Immature natural killer cell (primary cell): ENCODE data around the gene ZNF358. TPM values are rescaled to one million over a fixed set of nuclear protein-coding genes. Genes with fewer than 3 reads are reported as not detected.
A peak's percentile ranks its signal among the peaks of the same experiment; 100 is the strongest.

Experiments used
- DNase-seq, 3 donors: peaks; one replicate each; pipeline ENCODE4 v3.0.0; 2022; ENCODE audit warnings: mixed read lengths in 1 of 3
- H3K27ac Mint-ChIP-seq, 6 donors: one replicate each; pipeline ENCODE4 v1.8.0; 2020; ENCODE audit warnings: mixed read lengths in 6 of 6, mild to moderate bottlenecking in 5 of 6, inconsistent platforms in 4 of 6, moderate library complexity in 3 of 6
- H3K27me3 Mint-ChIP-seq, 3 donors: one replicate each; pipeline ENCODE4 v1.8.0; 2020 to 2021; ENCODE audit warnings: low read depth in 3 of 3, mild to moderate bottlenecking in 3 of 3, mixed read lengths in 3 of 3, moderate library complexity in 3 of 3, inconsistent platforms in 1 of 3
- H3K36me3 Mint-ChIP-seq, 3 donors: one replicate each; pipeline ENCODE4 v1.8.0; 2020; ENCODE audit warnings: mixed read lengths in 3 of 3, inconsistent platforms in 2 of 3, mild to moderate bottlenecking in 2 of 3
- H3K4me1 Mint-ChIP-seq, 2 donors: one replicate each; pipeline ENCODE4 v1.8.0; 2020; ENCODE audit warnings: inconsistent platforms in 2 of 2, mild to moderate bottlenecking in 2 of 2, mixed read lengths in 2 of 2, moderate library complexity in 1 of 2
- H3K4me3 Mint-ChIP-seq, 5 donors: one replicate each; pipeline ENCODE4 v1.8.0; 2020; ENCODE audit warnings: mild to moderate bottlenecking in 5 of 5, mixed read lengths in 5 of 5, inconsistent platforms in 3 of 5, moderate library complexity in 3 of 5
- H3K9me3 Mint-ChIP-seq, 6 donors: one replicate each; pipeline ENCODE4 v1.8.0; 2020; ENCODE audit warnings: mild to moderate bottlenecking in 6 of 6, mixed read lengths in 6 of 6, inconsistent platforms in 4 of 6, moderate library complexity in 3 of 6
- polyA plus RNA-seq, 3 donors: library from polyadenylated mRNA; unstranded; fragments of 300-500 nt; fragmentation: Illumina TruSeq; gene quantifications; one replicate each; pipeline ENCODE4 v1.2.3, GENCODE V29; 2021

ZNF358 gene
- polyA plus RNA-seq, 3 donors from 2014 or later = 1.3 to 3.1 (median 1.8) TPM

GRCh38 chr19:7500811-7501450 lies 15.0 kb upstream of the ZNF358 start:
- no peaks in the 10 kb centered on the region for H3K9me3 Mint-ChIP-seq
- no peak for DNase-seq
- H3K4me3 Mint-ChIP-seq = no peak overlapping the region
- H3K27ac Mint-ChIP-seq = no peak overlapping the region
- H3K4me1 Mint-ChIP-seq = peaks cover 6 to 8% of the 10 kb centered on the region in 2 donors
- no peaks in the 10 kb centered on the region for H3K36me3 Mint-ChIP-seq
- peaks cover 5 to 37% (median 16%) of the 10 kb centered on the region in 3 donors for H3K27me3 Mint-ChIP-seq

GRCh38 chr19:7502552-7502951 lies 13.4 kb upstream of the ZNF358 start:
- peaks cover 6 to 10% of the 10 kb centered on the region in 2 donors for H3K4me1 Mint-ChIP-seq
- no peaks in the 10 kb centered on the region for H3K36me3 Mint-ChIP-seq
- H3K27ac Mint-ChIP-seq = no peak overlapping the region
- H3K4me3 Mint-ChIP-seq = no peak overlapping the region
- H3K9me3 Mint-ChIP-seq = no peaks in the 10 kb centered on the region
- H3K27me3 Mint-ChIP-seq = peaks cover 6 to 37% (median 16%) of the 10 kb centered on the region in 3 donors
- DNase-seq = no peak

GRCh38 chr19:7504684-7505083 lies 11.2 kb upstream of the ZNF358 start:
- H3K27ac Mint-ChIP-seq = no peak overlapping the region
- H3K4me1 Mint-ChIP-seq = peaks cover 6 to 10% of the 10 kb centered on the region in 2 donors
- peaks cover 10 to 34% (median 12%) of the 10 kb centered on the region in 3 donors for H3K27me3 Mint-ChIP-seq
- no peak for DNase-seq
- H3K9me3 Mint-ChIP-seq = no peaks in the 10 kb centered on the region
- H3K36me3 Mint-ChIP-seq = no peaks in the 10 kb centered on the region
- no peak overlapping the region for H3K4me3 Mint-ChIP-seq

- peaks cover 7 to 33% (median 13%) of the 10 kb centered on the region in 3 donors for H3K27me3 Mint-ChIP-seq
- H3K4me1 Mint-ChIP-seq = peaks cover 6 to 10% of the 10 kb centered on the region in 2 donors
- no peaks in the 10 kb centered on the region for H3K9me3 Mint-ChIP-seq
- H3K36me3 Mint-ChIP-seq = no peaks in the 10 kb centered on the region
- no peak overlapping the region for H3K4me3 Mint-ChIP-seq
- no peak overlapping the region for H3K27ac Mint-ChIP-seq
- DNase-seq = no peak
Observed at GRCh38 chr19:7505288-7505681, 10.6 kb upstream of the ZNF358 start.

- Mint-ChIP-seq H3K4me3 (no peak overlapping the region), H3K4me1 (peaks cover 6 to 10% of the 10 kb centered on the region in 2 donors), H3K36me3 (no peaks in the 10 kb centered on the region), H3K27ac (no peak overlapping the region), H3K27me3 (peaks cover 7 to 31% (median 13%) of the 10 kb centered on the region in 3 donors), H3K9me3 (no peaks in the 10 kb centered on the region)
- no peak for DNase-seq
Observed at GRCh38 chr19:7505682-7506384, 10.1 kb upstream of the ZNF358 start.

- H3K27me3 Mint-ChIP-seq = peaks cover 7 to 27% (median 13%) of the 10 kb centered on the region in 3 donors
- peaks cover 6 to 10% of the 10 kb centered on the region in 2 donors for H3K4me1 Mint-ChIP-seq
- H3K9me3 Mint-ChIP-seq = no peaks in the 10 kb centered on the region
- peak in 2 of 3 donors; percentile 25 for DNase-seq
- no peaks in the 10 kb centered on the region for H3K36me3 Mint-ChIP-seq
- peak overlapping the region in 1 of 5 donors; percentile 13 for H3K4me3 Mint-ChIP-seq
- no peak overlapping the region for H3K27ac Mint-ChIP-seq
Observed at GRCh38 chr19:7506385-7507328, 9.2 kb upstream of the ZNF358 start.

- no peak overlapping the region for H3K27ac Mint-ChIP-seq
- H3K4me1 Mint-ChIP-seq = peaks cover 6 to 10% of the 10 kb centered on the region in 2 donors
- no peaks in the 10 kb centered on the region for H3K9me3 Mint-ChIP-seq
- peaks cover 2 to 21% (median 13%) of the 10 kb centered on the region in 3 donors for H3K27me3 Mint-ChIP-seq
- DNase-seq = no peak
- H3K36me3 Mint-ChIP-seq = no peaks in the 10 kb centered on the region
- no peak overlapping the region for H3K4me3 Mint-ChIP-seq
Observed at GRCh38 chr19:7507884-7508283, 8.0 kb upstream of the ZNF358 start.

GRCh38 chr19:7509625-7510024 lies 6.3 kb upstream of the ZNF358 start:
- no peak for DNase-seq
- H3K27me3 Mint-ChIP-seq = peaks cover 2 to 24% (median 11%) of the 10 kb centered on the region in 3 donors
- H3K4me3 Mint-ChIP-seq = no peak overlapping the region
- H3K27ac Mint-ChIP-seq = no peak overlapping the region
- H3K9me3 Mint-ChIP-seq = no peaks in the 10 kb centered on the region
- peaks cover 6 to 10% of the 10 kb centered on the region in 2 donors for H3K4me1 Mint-ChIP-seq
- no peaks in the 10 kb centered on the region for H3K36me3 Mint-ChIP-seq

GRCh38 chr19:7512400-7512851 lies 3.5 kb upstream of the ZNF358 start:
- no peak for DNase-seq
- H3K27ac Mint-ChIP-seq = no peak overlapping the region
- H3K36me3 Mint-ChIP-seq = no peaks in the 10 kb centered on the region
- H3K27me3 Mint-ChIP-seq = peaks cover 2 to 18% (median 7%) of the 10 kb centered on the region in 3 donors
- no peaks in the 10 kb centered on the region for H3K9me3 Mint-ChIP-seq
- H3K4me1 Mint-ChIP-seq = peaks cover 16 to 18% of the 10 kb centered on the region in 2 donors
- no peak overlapping the region for H3K4me3 Mint-ChIP-seq

GRCh38 chr19:7513809-7514642 lies 1.9 kb upstream of the ZNF358 start:
- H3K9me3 Mint-ChIP-seq = no peaks in the 10 kb centered on the region
- DNase-seq = no peak
- H3K27me3 Mint-ChIP-seq = peaks cover 3 to 18% (median 4%) of the 10 kb centered on the region in 3 donors
- peaks cover 20 to 21% of the 10 kb centered on the region in 2 donors for H3K4me1 Mint-ChIP-seq
- H3K36me3 Mint-ChIP-seq = no peaks in the 10 kb centered on the region
- peak overlapping the region in 2 of 6 donors; percentile 24 to 64 for H3K27ac Mint-ChIP-seq
- H3K4me3 Mint-ChIP-seq = peak overlapping the region; percentile 10 to 51 (median 22)

- Mint-ChIP-seq H3K27me3 (peaks cover 0 to 13% (median 3%) of the 10 kb centered on the region in 3 donors), H3K4me3 (peak overlapping the region; percentile 83 to 99 (median 86)), H3K36me3 (no peaks in the 10 kb centered on the region), H3K27ac (peak overlapping the region in 5 of 6 donors; percentile 46 to 91 (median 71)), H3K9me3 (no peaks in the 10 kb centered on the region), H3K4me1 (peaks cover 20 to 21% of the 10 kb centered on the region in 2 donors)
- no peak for DNase-seq
Observed at GRCh38 chr19:7515110-7515644, 726 bp upstream of the ZNF358 start.

GRCh38 chr19:7516333-7516732 lies 430 bp downstream of the ZNF358 start:
- DNase-seq = no peak
- peaks cover 0 to 13% (median 3%) of the 10 kb centered on the region in 3 donors for H3K27me3 Mint-ChIP-seq
- peak overlapping the region; percentile 69 to 83 (median 79) for H3K4me3 Mint-ChIP-seq
- H3K4me1 Mint-ChIP-seq = peaks cover 21 to 22% of the 10 kb centered on the region in 2 donors
- no peaks in the 10 kb centered on the region for H3K9me3 Mint-ChIP-seq
- H3K36me3 Mint-ChIP-seq = no peaks in the 10 kb centered on the region
- H3K27ac Mint-ChIP-seq = peak overlapping the region in 2 of 6 donors; percentile 57 to 79
